VCaP (cell line): ENCODE measurements around the gene MIEN1.

Source experiments
- H3K27ac ChIP-seq: fragments of 450-650 bp; 2 replicates; pipeline ENCODE4 v1.5.1; 2017
- TF ChIP-seq, protein P1 (sequence below): fragments of 450-650 bp; conservative IDR thresholded peaks from 2 replicates; pipeline ENCODE4 v1.5.1; 2017; ENCODE audit warnings: mild to moderate bottlenecking, moderate library complexity

The MIEN1 gene

DNA sequence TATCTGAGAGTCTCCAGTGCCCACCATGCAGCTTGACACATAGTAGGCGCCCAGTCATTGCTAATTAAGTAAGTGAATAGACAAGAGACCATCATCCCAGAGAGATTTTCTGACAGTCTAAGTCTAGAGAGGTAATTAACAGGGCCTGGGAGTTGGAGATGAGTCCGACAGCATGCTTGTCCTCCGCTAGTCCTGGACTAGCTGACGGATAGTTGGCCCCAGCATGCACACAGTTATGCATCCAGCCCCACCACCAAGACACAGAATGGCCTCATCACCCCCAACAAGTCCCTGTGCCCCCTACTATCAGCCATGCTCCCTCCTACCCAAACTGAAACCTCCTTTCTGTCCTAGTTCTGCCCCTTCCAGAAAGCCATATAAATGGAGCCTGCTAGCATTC, 17.4 kb upstream of the MIEN1 start:
- TF ChIP-seq, protein P1, sequence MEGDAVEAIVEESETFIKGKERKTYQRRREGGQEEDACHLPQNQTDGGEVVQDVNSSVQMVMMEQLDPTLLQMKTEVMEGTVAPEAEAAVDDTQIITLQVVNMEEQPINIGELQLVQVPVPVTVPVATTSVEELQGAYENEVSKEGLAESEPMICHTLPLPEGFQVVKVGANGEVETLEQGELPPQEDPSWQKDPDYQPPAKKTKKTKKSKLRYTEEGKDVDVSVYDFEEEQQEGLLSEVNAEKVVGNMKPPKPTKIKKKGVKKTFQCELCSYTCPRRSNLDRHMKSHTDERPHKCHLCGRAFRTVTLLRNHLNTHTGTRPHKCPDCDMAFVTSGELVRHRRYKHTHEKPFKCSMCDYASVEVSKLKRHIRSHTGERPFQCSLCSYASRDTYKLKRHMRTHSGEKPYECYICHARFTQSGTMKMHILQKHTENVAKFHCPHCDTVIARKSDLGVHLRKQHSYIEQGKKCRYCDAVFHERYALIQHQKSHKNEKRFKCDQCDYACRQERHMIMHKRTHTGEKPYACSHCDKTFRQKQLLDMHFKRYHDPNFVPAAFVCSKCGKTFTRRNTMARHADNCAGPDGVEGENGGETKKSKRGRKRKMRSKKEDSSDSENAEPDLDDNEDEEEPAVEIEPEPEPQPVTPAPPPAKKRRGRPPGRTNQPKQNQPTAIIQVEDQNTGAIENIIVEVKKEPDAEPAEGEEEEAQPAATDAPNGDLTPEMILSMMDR = no peak
- H3K27ac ChIP-seq = no peak overlapping the region

DNA sequence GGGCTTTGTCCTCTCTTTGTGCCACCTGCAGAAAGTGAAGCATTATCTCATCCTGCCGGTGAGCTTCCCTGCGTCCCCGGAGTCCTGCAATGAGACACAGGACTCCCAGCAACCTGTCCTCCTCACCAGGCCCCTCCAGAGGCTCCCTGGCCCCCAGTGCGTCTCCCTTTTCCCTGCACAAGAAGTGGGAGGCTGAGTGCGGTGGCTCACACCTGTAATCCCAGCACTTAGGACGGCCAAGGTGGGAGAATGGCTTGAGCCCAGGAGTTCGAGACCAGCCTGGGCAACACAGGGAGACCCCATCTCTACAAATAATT, 15.8 kb upstream of the MIEN1 start:
- H3K27ac ChIP-seq = no peak overlapping the region
- TF ChIP-seq, protein P1 = no peak

DNA sequence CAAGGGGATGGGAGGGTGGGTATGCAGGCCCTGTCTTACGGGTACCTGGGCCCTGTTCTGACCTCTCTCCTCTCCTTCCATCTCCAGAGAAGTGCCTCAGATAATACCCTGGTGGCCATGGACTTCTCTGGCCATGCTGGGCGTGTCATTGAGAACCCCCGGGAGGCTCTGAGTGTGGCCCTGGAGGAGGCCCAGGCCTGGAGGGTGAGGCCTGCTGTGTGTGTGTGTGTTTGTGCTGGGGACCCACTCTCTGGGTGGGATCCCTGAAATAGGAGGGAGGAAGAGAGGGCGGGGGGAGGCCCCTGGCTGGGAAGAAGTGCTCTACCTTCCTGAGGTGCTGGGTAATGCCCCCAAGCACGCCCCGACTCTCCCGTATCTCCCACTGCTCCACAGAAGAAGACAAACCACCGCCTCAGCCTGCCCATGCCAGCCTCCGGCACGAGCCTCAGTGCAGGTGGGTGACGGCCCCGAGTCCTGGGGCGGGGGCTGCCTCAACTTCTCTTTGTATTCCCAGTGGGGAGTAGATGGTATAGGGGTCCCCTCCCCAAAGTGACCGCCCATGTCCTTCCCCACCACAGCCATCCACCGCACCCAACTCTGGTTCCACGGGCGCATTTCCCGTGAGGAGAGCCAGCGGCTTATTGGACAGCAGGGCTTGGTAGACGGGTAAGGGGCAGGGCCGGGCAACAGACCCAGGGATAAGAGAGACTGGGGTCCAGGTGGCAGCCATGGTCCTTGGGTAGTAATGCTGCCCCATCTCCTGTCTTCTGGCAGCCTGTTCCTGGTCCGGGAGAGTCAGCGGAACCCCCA, 15.2 kb upstream of the MIEN1 start:
- H3K27ac ChIP-seq = no peak overlapping the region

DNA sequence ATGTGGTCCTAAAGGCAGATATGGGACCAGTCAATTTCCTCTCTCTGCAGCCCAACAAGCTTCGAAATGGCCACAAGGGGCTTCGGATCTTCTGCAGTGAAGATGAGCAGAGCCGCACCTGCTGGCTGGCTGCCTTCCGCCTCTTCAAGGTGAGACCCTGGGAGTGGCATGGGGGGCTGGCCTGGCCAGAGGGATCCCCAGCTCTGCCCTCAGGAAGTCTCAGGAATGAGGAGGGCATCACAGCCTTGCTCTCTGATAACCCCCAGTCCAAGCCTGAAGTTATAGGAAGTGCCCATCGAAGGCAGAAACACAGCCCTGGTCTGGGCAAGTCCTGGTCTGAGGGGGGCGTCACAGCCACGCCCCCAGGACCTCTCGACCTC, 14.5 kb upstream of the MIEN1 start:
- no peak overlapping the region for H3K27ac ChIP-seq
- TF ChIP-seq, protein P1 = no peak

More for the DNA sequence above, 15.2 kb upstream of the MIEN1 start:
- TF ChIP-seq, protein P1 = no peak

DNA sequence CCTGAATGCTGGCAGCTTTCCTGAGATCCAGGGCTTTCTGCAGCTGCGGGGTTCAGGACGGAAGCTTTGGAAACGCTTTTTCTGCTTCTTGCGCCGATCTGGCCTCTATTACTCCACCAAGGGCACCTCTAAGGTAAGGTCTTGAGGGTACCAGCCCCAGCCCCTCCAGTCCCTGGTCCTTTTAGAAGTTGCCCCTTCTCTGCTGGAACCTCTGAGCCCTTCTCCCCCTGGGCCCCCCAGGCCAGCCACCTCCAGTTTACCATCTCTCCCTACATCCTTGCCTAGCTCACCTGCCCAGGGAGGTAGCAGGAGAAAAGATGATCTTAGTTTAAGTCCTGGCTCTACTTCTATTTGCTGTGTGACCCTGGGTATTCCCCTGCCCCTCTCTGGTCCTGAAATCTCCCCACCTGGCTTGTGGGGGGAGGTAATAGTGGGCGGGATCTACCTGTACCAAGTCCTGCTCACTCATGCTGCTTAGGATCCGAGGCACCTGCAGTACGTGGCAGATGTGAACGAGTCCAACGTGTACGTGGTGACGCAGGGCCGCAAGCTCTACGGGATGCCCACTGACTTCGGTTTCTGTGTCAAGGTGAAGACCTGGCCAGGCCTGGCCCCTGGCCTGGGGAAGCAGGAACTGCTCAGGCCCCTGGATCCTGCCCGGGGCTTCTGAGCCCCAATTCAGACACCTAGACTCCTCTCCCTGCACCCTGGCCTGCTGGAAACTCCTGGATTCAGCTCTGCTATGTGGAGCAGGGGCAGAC, 13.9 kb upstream of the MIEN1 start:
- H3K27ac ChIP-seq = no peak overlapping the region
- TF ChIP-seq, protein P1 = no peak

DNA sequence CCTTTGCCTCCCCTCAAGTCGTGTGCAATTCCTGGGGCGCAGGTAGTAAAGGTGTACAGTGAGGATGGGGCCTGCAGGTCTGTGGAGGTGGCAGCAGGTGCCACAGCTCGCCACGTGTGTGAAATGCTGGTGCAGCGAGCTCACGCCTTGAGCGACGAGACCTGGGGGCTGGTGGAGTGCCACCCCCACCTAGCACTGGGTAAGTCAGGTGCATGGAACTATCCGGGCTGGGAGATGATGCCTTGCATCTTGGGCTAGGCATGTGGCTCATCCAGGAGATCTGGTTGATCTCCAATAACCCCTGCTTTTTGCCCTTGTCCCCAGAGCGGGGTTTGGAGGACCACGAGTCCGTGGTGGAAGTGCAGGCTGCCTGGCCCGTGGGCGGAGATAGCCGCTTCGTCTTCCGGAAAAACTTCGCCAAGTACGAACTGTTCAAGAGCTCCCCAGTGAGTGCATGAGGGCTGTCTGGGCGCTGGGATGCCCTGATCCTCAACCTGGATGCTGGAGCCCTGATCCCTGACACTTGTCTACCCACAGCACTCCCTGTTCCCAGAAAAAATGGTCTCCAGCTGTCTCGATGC, 12.6 kb upstream of the MIEN1 start:
- TF ChIP-seq, protein P1 = no peak
- H3K27ac ChIP-seq = no peak overlapping the region

DNA sequence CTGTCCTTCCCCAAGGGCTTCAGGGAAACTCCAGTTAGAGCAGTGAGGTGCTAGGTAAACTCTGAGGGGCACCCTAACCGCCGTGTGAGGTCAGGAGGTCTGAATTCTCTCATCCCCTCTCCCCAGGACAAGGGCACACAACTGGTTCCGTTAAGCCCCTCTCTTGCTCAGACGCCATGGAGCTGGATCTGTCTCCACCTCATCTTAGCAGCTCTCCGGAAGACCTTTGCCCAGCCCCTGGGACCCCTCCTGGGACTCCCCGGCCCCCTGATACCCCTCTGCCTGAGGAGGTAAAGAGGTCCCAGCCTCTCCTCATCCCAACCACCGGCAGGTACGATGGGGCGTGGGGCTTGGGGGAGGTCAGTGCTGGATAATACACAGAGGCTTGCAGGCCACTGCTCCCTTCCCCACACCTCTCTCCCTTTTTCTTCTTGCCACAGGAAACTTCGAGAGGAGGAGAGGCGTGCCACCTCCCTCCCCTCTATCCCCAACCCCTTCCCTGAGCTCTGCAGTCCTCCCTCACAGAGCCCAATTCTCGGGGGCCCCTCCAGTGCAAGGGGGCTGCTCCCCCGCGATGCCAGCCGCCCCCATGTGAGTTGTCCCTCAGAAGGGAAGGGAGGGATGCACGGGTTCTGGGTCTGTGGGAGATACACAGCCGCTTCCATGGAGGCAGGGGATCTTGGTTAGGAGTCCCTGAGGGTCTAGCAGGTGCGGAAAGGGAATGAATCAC, 12.0 kb upstream of the MIEN1 start:
- H3K27ac ChIP-seq = no peak overlapping the region
- TF ChIP-seq, protein P1 = no peak
